HG02610 (cell line): ENCODE results near the gene SEMA3D.

Experiments
- ATAC-seq: cut with Tn5 transposase; IDR thresholded peaks from one replicate; pipeline ENCODE4 v1.9.1; 2021; ENCODE audit warnings: mild to moderate bottlenecking, moderate library complexity; ENCODE audit not compliant: unreplicated experiment

Gene SEMA3D

GRCh38 chr7:85081392-85081791 is 105.5 kb downstream of the SEMA3D start:
- no peak for ATAC-seq

- ATAC-seq, result no peak
Observed at GRCh38 chr7:85079434-85079833, 107.4 kb downstream of the SEMA3D start.

- ATAC-seq, result no peak
Observed at GRCh38 chr7:85078181-85078580, 108.7 kb downstream of the SEMA3D start.

GRCh38 chr7:85075864-85076263 is 111.0 kb downstream of the SEMA3D start:
- no peak for ATAC-seq

- no peak for ATAC-seq
Observed at GRCh38 chr7:85074992-85075391, 111.9 kb downstream of the SEMA3D start.

GRCh38 chr7:85074016-85074415 is 112.8 kb downstream of the SEMA3D start:
- no peak for ATAC-seq

GRCh38 chr7:85070967-85071628 is 115.8 kb downstream of the SEMA3D start:
- ATAC-seq, result no peak

- ATAC-seq, result no peak
Observed at GRCh38 chr7:85068799-85069198, 118.1 kb downstream of the SEMA3D start.

- no peak for ATAC-seq
Observed at GRCh38 chr7:85067371-85067770, 119.5 kb downstream of the SEMA3D start.

GRCh38 chr7:85065888-85066485 is 120.9 kb downstream of the SEMA3D start:
- ATAC-seq, result no peak

GRCh38 chr7:85065306-85065705 is 121.5 kb downstream of the SEMA3D start:
- ATAC-seq, result no peak

GRCh38 chr7:85062651-85063050 is 124.2 kb downstream of the SEMA3D start:
- ATAC-seq, result no peak

GRCh38 chr7:85061456-85061855 is 125.4 kb downstream of the SEMA3D start:
- no peak for ATAC-seq

- no peak for ATAC-seq
Observed at GRCh38 chr7:85060696-85061095, 126.2 kb downstream of the SEMA3D start.

- ATAC-seq, result no peak
Observed at GRCh38 chr7:85055906-85056305, 130.9 kb downstream of the SEMA3D start.

GRCh38 chr7:85055196-85055595 is 131.7 kb downstream of the SEMA3D start:
- ATAC-seq, result no peak

- no peak for ATAC-seq
Observed at GRCh38 chr7:85054306-85054705, 132.6 kb downstream of the SEMA3D start.

GRCh38 chr7:85052894-85053293 is 134.0 kb downstream of the SEMA3D start:
- ATAC-seq, result no peak

GRCh38 chr7:85052056-85052737 is 134.7 kb downstream of the SEMA3D start:
- ATAC-seq, result no peak

GRCh38 chr7:85046534-85046933 is 140.3 kb downstream of the SEMA3D start:
- no peak for ATAC-seq

- peak; percentile 56 for ATAC-seq
Observed at GRCh38 chr7:85041605-85042216, 145.1 kb downstream of the SEMA3D start.
